OCI-LY3 (cell line): ENCODE measurements around the gene RAD51B.

Experiments
- H2AFZ ChIP-seq: fragments of 200-600, 300-600 bp; shearing (Covaris generic); 2 replicates; pipeline ENCODE4 v1.6.0; 2014; ENCODE audit warnings: antibody characterized with exemption, low read depth, low read length
- H3K27ac ChIP-seq: fragments of 200-600, 300-600 bp; sonication (generic); 2 replicates; pipeline ENCODE4 v1.5.1; 2014; ENCODE audit warnings: mild to moderate bottlenecking, low read length, moderate library complexity, mixed read lengths
- H3K27me3 ChIP-seq: fragments of 200-600, 300-600 bp; sonication (generic); 2 replicates; pipeline ENCODE4 v1.6.1; 2014; ENCODE audit warnings: low read depth, low read length, mixed read lengths
- H3K36me3 ChIP-seq: fragments of 200-600, 300-600 bp; sonication (generic); replicated peaks from 2 replicates; pipeline ENCODE3; 2014; ENCODE audit warnings: low read depth, low read length, mixed read lengths
- H3K4me1 ChIP-seq: fragments of 300-600, 200-600 bp; sonication (generic); 2 replicates; pipeline ENCODE4 v1.6.1; 2014; ENCODE audit warnings: low read length, mixed read lengths
- H3K4me2 ChIP-seq: fragments of 200-600, 300-600 bp; sonication (generic); 2 replicates; pipeline ENCODE4 v1.6.1; 2014; ENCODE audit warnings: low read length, mixed read lengths
- H3K4me3 ChIP-seq: fragments of 300-600, 200-600 bp; sonication (generic); 2 replicates; pipeline ENCODE4 v1.5.1; 2014; ENCODE audit warnings: antibody characterized with exemption, mild to moderate bottlenecking, low read length, moderate library complexity
- H3K79me2 ChIP-seq: fragments of 300-600, 200-600 bp; shearing (Covaris generic); 2 replicates; pipeline ENCODE4 v1.6.1; 2014; ENCODE audit warnings: mild to moderate bottlenecking, low read length, mixed read lengths
- H3K9ac ChIP-seq: fragments of 300-600, 200-600 bp; shearing (Covaris generic); 2 replicates; pipeline ENCODE4 v1.6.0; 2014; ENCODE audit warnings: mild to moderate bottlenecking, low read length, moderate library complexity
- H3K9me3 ChIP-seq: fragments of 200-600, 300-600 bp; shearing (Covaris generic); 2 replicates; pipeline ENCODE4 v1.6.1; 2014; ENCODE audit warnings: low read length, mixed read lengths; ENCODE audit not compliant: insufficient read depth
- H4K20me1 ChIP-seq: fragments of 200-600, 300-600 bp; sonication (generic); 2 replicates; pipeline ENCODE4 v1.6.1; 2016; ENCODE audit warnings: low read length, mixed read lengths; ENCODE audit not compliant: insufficient read depth
- CTCF ChIP-seq: fragments of 200-600, 300-600 bp; sonication (generic); IDR thresholded peaks from 2 replicates; pipeline ENCODE4 v1.5.1; 2014; ENCODE audit warnings: antibody characterized with exemption, low read length, low read depth
- EZH2phosphoT487 ChIP-seq: fragments of 200-600 bp; shearing (Covaris generic); IDR thresholded peaks from 2 replicates; pipeline ENCODE4 v1.6.1; 2018; ENCODE audit warnings: antibody characterized with exemption, mixed run types, low read depth

Gene RAD51B

GRCh38 chr14:68241862-68242487 is 422.4 kb downstream of the RAD51B start:
- Histone ChIP-seq H3K4me1 (peaks cover 7% of the 10 kb centered on the region), H3K36me3 (no peaks in the 10 kb centered on the region), H3K27me3 (no peaks in the 10 kb centered on the region), H3K79me2 (no peaks in the 10 kb centered on the region), H2AFZ (no peak overlapping the region), H3K4me3 (no peak overlapping the region), H3K9ac (no peak overlapping the region), H3K4me2 (no peak overlapping the region), H3K27ac (no peak overlapping the region), H3K9me3 (no peaks in the 10 kb centered on the region), H4K20me1 (no peaks in the 10 kb centered on the region)
- TF ChIP-seq CTCF (no peak), EZH2phosphoT487 (no peak)

GRCh38 chr14:68243450-68244010 is 424.0 kb downstream of the RAD51B start:
- Histone ChIP-seq H3K36me3 (no peaks in the 10 kb centered on the region), H3K9ac (no peak overlapping the region), H3K9me3 (no peaks in the 10 kb centered on the region), H3K27ac (no peak overlapping the region), H4K20me1 (no peaks in the 10 kb centered on the region), H3K4me1 (peaks cover 15% of the 10 kb centered on the region), H3K79me2 (no peaks in the 10 kb centered on the region), H3K4me2 (no peak overlapping the region), H2AFZ (no peak overlapping the region), H3K4me3 (no peak overlapping the region), H3K27me3 (no peaks in the 10 kb centered on the region)
- no peak for TF ChIP-seq CTCF
- TF ChIP-seq EZH2phosphoT487: no peak

- H3K4me1 ChIP-seq: peaks cover 21% of the 10 kb centered on the region
- no peak overlapping the region for H3K4me2 ChIP-seq
- H3K9me3 ChIP-seq: no peaks in the 10 kb centered on the region
- H3K36me3 ChIP-seq: no peaks in the 10 kb centered on the region
- H4K20me1 ChIP-seq: no peaks in the 10 kb centered on the region
- TF ChIP-seq CTCF (no peak), EZH2phosphoT487 (no peak)
- no peak overlapping the region for H3K4me3 ChIP-seq
- H2AFZ ChIP-seq: no peak overlapping the region
- no peaks in the 10 kb centered on the region for H3K79me2 ChIP-seq
- no peak overlapping the region for H3K27ac ChIP-seq
- no peak overlapping the region for H3K9ac ChIP-seq
- no peaks in the 10 kb centered on the region for H3K27me3 ChIP-seq
Measured at GRCh38 chr14:68244262-68244980, 424.8 kb downstream of the RAD51B start.
